Lung (tissue), 12 donors: ENCODE measurements around the gene TJP1. TPM values are rescaled to one million over a fixed set of nuclear protein-coding genes. Genes with fewer than 3 reads are reported as not detected.

Source experiments
- ATAC-seq: fragments of 200-7000 bp; cut with Tn5 transposase; one replicate; pipeline ENCODE4 v1.9.1; 2020; ENCODE audit warnings: moderate number of reproducible peaks; ENCODE audit not compliant: insufficient read depth, low FRiP score
- DNase-seq, 3 donors: peaks; one replicate each; pipeline ENCODE4 v3.0.0-alpha.2; 2013 to 2017
- H3K27ac ChIP-seq, 2 donors: one replicate each; pipeline ENCODE4 v1.5.1; 2013; ENCODE audit warnings: mild to moderate bottlenecking in 2 of 2, moderate library complexity in 2 of 2, control low read depth in 1 of 2, inconsistent platforms in 1 of 2, low read depth in 1 of 2, low read length in 1 of 2
- H3K27me3 ChIP-seq, 3 donors: one replicate each; pipeline ENCODE4 v1.5.1; 2013; ENCODE audit warnings: low read length in 2 of 3; ENCODE audit not compliant: control insufficient read depth in 3 of 3, insufficient read depth in 3 of 3
- H3K36me3 ChIP-seq, 4 donors: one replicate each; pipeline ENCODE4 v1.5.1; 2013; ENCODE audit warnings: low read length in 4 of 4, mild to moderate bottlenecking in 1 of 4, moderate library complexity in 1 of 4; ENCODE audit not compliant: control insufficient read depth in 4 of 4, insufficient read depth in 4 of 4
- H3K4me1 ChIP-seq, 5 donors: one replicate each; pipeline ENCODE4 v1.5.1; 2013; ENCODE audit warnings: low read length in 5 of 5, mild to moderate bottlenecking in 2 of 5, moderate library complexity in 1 of 5; ENCODE audit not compliant: control insufficient read depth in 5 of 5, insufficient read depth in 5 of 5
- H3K4me3 ChIP-seq: one replicate; pipeline ENCODE4 v1.5.1; 2013; ENCODE audit warnings: mild to moderate bottlenecking, control low read depth, moderate library complexity
- H3K9ac ChIP-seq, 2 donors: one replicate each; pipeline ENCODE4 v1.5.1; 2013; ENCODE audit warnings: low read length in 2 of 2, control low read depth in 1 of 2; ENCODE audit not compliant: insufficient read depth in 1 of 2
- H3K9me3 ChIP-seq, 4 donors: one replicate each; pipeline ENCODE4 v1.5.1; 2013; ENCODE audit warnings: low read length in 3 of 4, mild to moderate bottlenecking in 1 of 4, moderate library complexity in 1 of 4; ENCODE audit not compliant: control insufficient read depth in 4 of 4, insufficient read depth in 3 of 4
- CTCF ChIP-seq: IDR thresholded peaks from 2 replicates; pipeline ENCODE4 v1.5.1; 2012; ENCODE audit warnings: mild to moderate bottlenecking; ENCODE audit errors: control extremely low read depth, extremely low read depth
- WGBS, 2 donors: extraction: QIAGEN DNeasy Blood & Tissue Kit; methylation state at CpG; one replicate each; pipeline ENCODE4 v1.1.7; 2013; 5-methylcytosine and 5-hydroxymethylcytosine counted together
- polyA plus RNA-seq, 2 donors: library from polyadenylated mRNA; stranded (reverse); fragments of 200-250 nt; gene quantifications; one replicate each; pipeline ENCODE4 v1.2.1, GENCODE V29; 2013
- total RNA-seq, 2 donors: library from RNA; depleted of rRNA in 1 of 2; stranded (reverse); fragments of >200 nt in 1 of 2; gene quantifications; one replicate each; pipeline ENCODE4 v1.2.1, GENCODE V29; 2014 to 2021
- donor health status: control.
- donor health status: control.
- donor health status: Bipolar disorder and iron deficiency.
- donor health status: healthy.
- donor health status: DM: yes; HTN: yes; CAD: no.

The TJP1 gene
- total and polyA plus RNA-seq, 4 donors = 20.6 to 211 (median 53.8) TPM

GRCh38 chr15:29712149-29712885 lies 110.0 kb downstream of the TJP1 start:
- no peak overlapping the region for H3K4me3 ChIP-seq
- no peaks in the 10 kb centered on the region for H3K27me3 ChIP-seq
- no peak overlapping the region for H3K27ac ChIP-seq
- H3K9ac ChIP-seq = no peak overlapping the region
- WGBS, 2 donors = 74 to 84% methylated on average over 3 of the region's 3 CpGs
- no peak for ATAC-seq
- H3K4me1 ChIP-seq = peaks cover 0 to 2% (median 0%) of the 10 kb centered on the region in 5 donors
- H3K36me3 ChIP-seq = peaks cover 21 to 50% (median 35%) of the 10 kb centered on the region in 4 donors
- no peak for TF ChIP-seq CTCF
- DNase-seq = no peak
- H3K9me3 ChIP-seq = no peaks in the 10 kb centered on the region

GRCh38 chr15:29711531-29711930 lies 110.7 kb downstream of the TJP1 start:
- H3K9me3 ChIP-seq = no peaks in the 10 kb centered on the region
- no peak for ATAC-seq
- DNase-seq = no peak
- peaks cover 24 to 55% (median 37%) of the 10 kb centered on the region in 4 donors for H3K36me3 ChIP-seq
- H3K27ac ChIP-seq = no peak overlapping the region
- no peak for TF ChIP-seq CTCF
- WGBS, 2 donors = 82 to 89% methylated on average over 8 of the region's 8 CpGs
- peaks cover 0 to 2% (median 0%) of the 10 kb centered on the region in 5 donors for H3K4me1 ChIP-seq
- no peaks in the 10 kb centered on the region for H3K27me3 ChIP-seq
- H3K9ac ChIP-seq = no peak overlapping the region
- no peak overlapping the region for H3K4me3 ChIP-seq

GRCh38 chr15:29708519-29708918 lies 113.7 kb downstream of the TJP1 start:
- 75 to 86% methylated on average over 4 of the region's 4 CpGs for WGBS, 2 donors

More at GRCh38 chr15:29708519-29708918, 113.7 kb downstream of the TJP1 start:
- Histone ChIP-seq H3K27me3 (no peaks in the 10 kb centered on the region), H3K9ac (no peak overlapping the region), H3K27ac (no peak overlapping the region), H3K4me1 (peaks cover 0 to 2% (median 0%) of the 10 kb centered on the region in 5 donors), H3K36me3 (peaks cover 28 to 49% (median 39%) of the 10 kb centered on the region in 4 donors), H3K9me3 (no peaks in the 10 kb centered on the region), H3K4me3 (no peak overlapping the region)
- no peak for TF ChIP-seq CTCF
- DNase-seq = peak in 2 of 3 donors; percentile 18 to 47
- no peak for ATAC-seq
